ENCODE results near the gene TMEM30A.

Gene TMEM30A

DNA sequence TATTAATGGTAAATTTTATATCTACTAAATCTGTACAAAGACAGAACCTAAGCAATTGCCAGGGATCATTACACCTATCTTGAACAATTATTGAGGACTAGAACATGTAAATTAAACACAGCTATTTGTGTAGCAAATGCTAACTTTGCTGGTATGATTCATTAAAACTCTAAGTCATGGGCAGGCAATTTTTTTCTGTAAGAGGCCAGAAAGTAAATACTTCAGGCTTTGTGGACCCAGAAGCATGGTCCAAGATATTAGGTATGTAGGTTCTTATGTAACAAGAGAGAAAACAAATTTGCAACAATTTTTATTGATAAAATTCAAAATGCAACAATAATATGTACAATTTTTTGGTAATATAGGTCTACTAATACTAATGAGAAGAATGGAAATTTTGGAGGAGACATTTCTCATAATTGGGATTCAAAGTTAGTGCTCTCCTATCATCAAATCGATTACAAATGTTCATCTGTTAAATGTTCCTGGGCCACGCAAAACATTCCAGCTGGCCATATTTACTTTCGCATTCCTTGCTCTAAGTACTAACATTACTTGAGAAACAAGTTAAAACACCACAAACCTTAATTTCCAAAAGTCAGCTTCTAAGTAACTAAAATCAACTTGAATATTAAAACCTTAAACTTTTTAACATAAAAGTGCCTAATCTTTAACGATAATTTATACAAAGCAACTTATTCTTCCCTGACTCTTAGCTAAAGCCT lies 4.3 kb downstream of the TMEM30A start:
- no peak overlapping the region for H3K4me3 ChIP-seq (ENCODE audit: low read depth, low read length)
- TF ChIP-seq, protein P1, sequence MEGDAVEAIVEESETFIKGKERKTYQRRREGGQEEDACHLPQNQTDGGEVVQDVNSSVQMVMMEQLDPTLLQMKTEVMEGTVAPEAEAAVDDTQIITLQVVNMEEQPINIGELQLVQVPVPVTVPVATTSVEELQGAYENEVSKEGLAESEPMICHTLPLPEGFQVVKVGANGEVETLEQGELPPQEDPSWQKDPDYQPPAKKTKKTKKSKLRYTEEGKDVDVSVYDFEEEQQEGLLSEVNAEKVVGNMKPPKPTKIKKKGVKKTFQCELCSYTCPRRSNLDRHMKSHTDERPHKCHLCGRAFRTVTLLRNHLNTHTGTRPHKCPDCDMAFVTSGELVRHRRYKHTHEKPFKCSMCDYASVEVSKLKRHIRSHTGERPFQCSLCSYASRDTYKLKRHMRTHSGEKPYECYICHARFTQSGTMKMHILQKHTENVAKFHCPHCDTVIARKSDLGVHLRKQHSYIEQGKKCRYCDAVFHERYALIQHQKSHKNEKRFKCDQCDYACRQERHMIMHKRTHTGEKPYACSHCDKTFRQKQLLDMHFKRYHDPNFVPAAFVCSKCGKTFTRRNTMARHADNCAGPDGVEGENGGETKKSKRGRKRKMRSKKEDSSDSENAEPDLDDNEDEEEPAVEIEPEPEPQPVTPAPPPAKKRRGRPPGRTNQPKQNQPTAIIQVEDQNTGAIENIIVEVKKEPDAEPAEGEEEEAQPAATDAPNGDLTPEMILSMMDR (IDR thresholded peaks at IDR 0.05; ENCODE audit: low read depth, low read length, missing control alignments): no peak
- in situ Hi-C loops (cut with HindIII; ENCODE audit: low sequenced_read_pairs): no loop called here
- no peak for DNase-seq (ENCODE audit: low read depth)

DNA sequence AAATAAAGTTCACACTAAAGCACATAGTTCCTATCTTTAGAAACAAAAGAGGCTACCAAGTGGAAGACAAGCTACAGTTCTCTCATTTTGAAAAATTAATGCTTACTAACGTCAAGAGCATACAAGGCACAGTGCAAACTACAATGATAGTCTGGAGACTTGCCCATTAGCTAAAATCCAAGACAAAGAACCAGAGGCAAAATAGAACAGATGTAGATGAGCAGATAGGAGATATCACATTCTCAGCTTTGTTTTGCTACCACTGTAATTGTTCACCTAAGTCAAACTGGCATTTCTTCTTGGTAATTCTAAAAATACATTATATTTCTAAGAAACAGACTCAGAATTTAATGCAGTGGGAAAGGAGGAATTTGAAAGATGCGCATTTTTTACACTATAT lies 5.2 kb downstream of the TMEM30A start:
- TF ChIP-seq, protein P1 (IDR thresholded peaks at IDR 0.05; ENCODE audit: low read depth, low read length, missing control alignments): no peak
- in situ Hi-C loops (cut with HindIII; ENCODE audit: low sequenced_read_pairs): no loop called here
- no peak for DNase-seq (ENCODE audit: low read depth)
- H3K4me3 ChIP-seq (ENCODE audit: low read depth, low read length): no peak overlapping the region

DNA sequence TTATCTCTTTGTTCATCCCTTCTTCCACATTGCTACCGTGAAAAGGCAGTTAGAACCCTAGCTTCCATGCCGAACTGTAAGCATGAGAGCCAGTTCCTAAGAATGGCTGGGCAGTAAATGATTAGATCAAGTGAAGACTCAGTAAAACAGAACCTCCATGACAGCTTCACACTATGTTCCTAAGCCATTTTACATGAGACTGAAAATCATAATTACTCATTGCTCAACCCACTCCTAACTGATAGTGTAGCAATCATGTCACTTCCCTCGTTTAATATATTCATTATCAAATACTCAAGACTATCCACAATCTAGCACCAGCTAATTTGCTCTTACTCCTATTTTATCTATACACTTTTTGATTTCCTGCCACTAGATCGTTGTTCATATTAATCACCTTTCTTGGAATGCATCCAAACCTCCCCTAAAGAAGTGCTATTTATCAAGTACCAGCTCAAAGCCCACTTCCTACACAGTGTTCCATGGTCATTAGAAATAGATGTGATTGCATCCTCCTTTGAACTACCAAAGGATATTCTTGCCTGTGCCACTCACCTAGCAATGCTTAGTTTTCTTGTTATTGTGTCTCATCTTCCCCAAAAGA lies 6.0 kb downstream of the TMEM30A start:
- DNase-seq (ENCODE audit: low read depth): no peak
- in situ Hi-C loops (cut with HindIII; ENCODE audit: low sequenced_read_pairs): no loop called here
- H3K4me3 ChIP-seq (ENCODE audit: low read depth, low read length): no peak overlapping the region
- TF ChIP-seq, protein P1 (IDR thresholded peaks at IDR 0.05; ENCODE audit: low read depth, low read length, missing control alignments): no peak

DNA sequence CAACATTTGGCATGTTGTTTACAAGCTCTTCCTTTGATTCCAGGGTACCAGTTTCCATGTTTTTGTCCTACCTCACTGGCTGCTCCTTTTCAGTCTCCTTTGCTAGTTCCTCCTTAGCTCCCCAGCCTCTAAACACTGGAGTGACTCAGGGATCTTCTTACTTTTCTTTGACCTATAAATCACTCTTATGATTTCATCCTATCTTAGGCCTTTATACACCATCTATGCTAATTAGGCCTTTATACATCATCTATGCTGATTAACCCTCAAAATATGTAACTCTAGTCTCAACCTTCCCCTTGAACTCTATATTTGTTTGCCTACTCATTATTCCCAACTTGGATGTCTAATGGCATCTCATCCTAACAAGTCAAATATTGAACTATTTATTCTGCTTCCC lies 9.5 kb downstream of the TMEM30A start:
- in situ Hi-C loops (cut with HindIII; ENCODE audit: low sequenced_read_pairs): no loop called here
- TF ChIP-seq, protein P1 (IDR thresholded peaks at IDR 0.05; ENCODE audit: low read depth, low read length, missing control alignments): no peak

DNA sequence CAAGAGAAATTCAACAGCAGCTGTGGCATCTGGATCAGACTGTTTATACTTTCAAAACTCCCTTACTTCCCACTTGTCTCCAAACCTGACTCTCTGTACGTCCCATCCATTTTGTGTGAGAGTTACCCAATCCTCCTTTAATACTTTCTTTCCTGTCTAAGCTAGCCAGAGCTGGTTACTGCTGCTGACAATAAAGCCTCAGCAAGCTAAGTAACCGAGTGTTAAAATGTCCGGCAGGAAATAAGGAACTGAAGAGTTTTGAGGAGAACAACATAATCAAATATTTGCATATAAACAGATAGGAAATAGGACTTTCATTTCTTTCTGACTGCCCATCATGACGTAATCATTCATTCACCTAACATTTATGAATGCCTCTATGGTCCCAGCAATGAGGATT lies 11.6 kb downstream of the TMEM30A start:
- H3K4me3 ChIP-seq (ENCODE audit: low read depth, low read length): no peak overlapping the region
- no peak for DNase-seq (ENCODE audit: low read depth)
- in situ Hi-C loops (cut with HindIII; ENCODE audit: low sequenced_read_pairs): loop anchor here (25.0 kb wide), 1 partner anchor 264 kb away; no protein-coding TSS in a partner anchor
- TF ChIP-seq, protein P1 (IDR thresholded peaks at IDR 0.05; ENCODE audit: low read depth, low read length, missing control alignments): no peak

More for the DNA sequence above, 9.5 kb downstream of the TMEM30A start:
- H3K4me3 ChIP-seq (ENCODE audit: low read depth, low read length): no peak overlapping the region
- DNase-seq (ENCODE audit: low read depth): peak; percentile 19

DNA sequence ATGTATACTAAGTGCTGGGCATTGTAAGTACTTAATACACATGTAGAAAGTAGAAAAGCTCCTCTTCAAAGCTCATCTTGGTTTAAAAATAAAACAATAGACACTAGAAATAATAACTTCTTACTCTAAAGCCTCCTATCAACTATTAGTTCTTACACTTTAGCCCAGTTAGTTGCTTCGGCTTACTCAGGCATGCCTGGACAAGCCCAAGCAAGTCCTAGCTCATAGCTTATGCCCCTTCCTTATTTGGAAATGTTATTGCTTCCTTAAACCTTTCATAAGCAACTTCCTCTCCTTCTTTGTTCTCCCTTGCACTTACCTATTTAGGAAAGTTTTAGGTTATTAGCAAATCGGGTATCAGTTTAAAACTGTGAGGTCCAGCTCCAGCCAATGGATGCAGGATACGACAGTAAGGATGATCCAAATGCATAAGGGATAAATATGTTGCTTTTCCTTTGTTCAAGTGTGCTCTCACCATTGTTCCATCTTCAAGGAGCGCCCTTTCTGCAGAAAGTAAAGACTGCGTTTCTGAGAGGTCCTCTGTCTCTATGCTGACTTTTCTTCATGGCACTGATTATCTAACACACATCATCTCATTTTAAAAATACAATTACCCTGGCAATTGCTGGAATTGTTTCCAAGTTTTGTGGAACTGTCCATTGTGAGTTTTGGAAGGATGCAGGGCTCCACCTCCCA lies 12.3 kb downstream of the TMEM30A start:
- in situ Hi-C loops (cut with HindIII; ENCODE audit: low sequenced_read_pairs): loop anchor here (25.0 kb wide), 1 partner anchor 265 kb away; no protein-coding TSS in a partner anchor
- no peak overlapping the region for H3K4me3 ChIP-seq (ENCODE audit: low read depth, low read length)
- TF ChIP-seq, protein P1 (IDR thresholded peaks at IDR 0.05; ENCODE audit: low read depth, low read length, missing control alignments): no peak
- no peak for DNase-seq (ENCODE audit: low read depth)
